HEK293T (cell line): Measurements from ENCODE around the gene CRX.

ENCODE experiments used
- BHLHE40 ChIP-seq: fragments of 450-650 bp; IDR thresholded peaks from 2 replicates; pipeline ENCODE4 v1.6.1; 2016; ENCODE audit warnings: mild to moderate bottlenecking, moderate library complexity, borderline replicate concordance
- TARDBP ChIP-seq: fragments of 450-650 bp; IDR thresholded peaks from 2 replicates; pipeline ENCODE4 v1.6.1; 2016

- TF ChIP-seq TARDBP (no peak), BHLHE40 (no peak)
Measured at GRCh38 chr19:47826800-47827199, 5.1 kb downstream of the CRX start.
